Measurements from ENCODE around the gene ZMYM3. TPM values are rescaled to one million over a fixed set of nuclear protein-coding genes. Genes with fewer than 3 reads are reported as not detected.

Gene ZMYM3
- total RNA-seq, 1 donor from 2014 or later, result 1.6 TPM

GRCh38 chrX:71222929-71223328 lies 31.0 kb downstream of the ZMYM3 start, which contains the start of gene GJB1:
GJB1 (plus strand) TSS chrX:71223224; CDS start chrX:71223708, 484 bp downstream.
- Histone ChIP-seq H3K36me3 (ENCODE audit: control insufficient read depth, insufficient read depth, low read length) (no peaks in the 10 kb centered on the region), H3K4me3 (ENCODE audit: low read depth, low read length) (no peak within 1 kb of the TSS), H3K27me3 (ENCODE audit: control insufficient read depth, insufficient read depth, low read length) (no peaks in the 10 kb centered on the region)
- DNase-seq (ENCODE audit: low read depth) (no peak), FAIRE-seq (no peak)
- TF ChIP-seq CTCF (IDR thresholded peaks at IDR 0.05; ENCODE audit: insufficient read depth, low read length, severe bottlenecking), result no peak

GRCh38 chrX:71221145-71221544 lies 32.8 kb downstream of the ZMYM3 start:
- DNase-seq (ENCODE audit: low read depth), result no peak
- H3K27me3 ChIP-seq (ENCODE audit: control insufficient read depth, insufficient read depth, low read length), result no peaks in the 10 kb centered on the region
- no peak overlapping the region for H3K4me3 ChIP-seq (ENCODE audit: low read depth, low read length)
- no peaks in the 10 kb centered on the region for H3K36me3 ChIP-seq (ENCODE audit: control insufficient read depth, insufficient read depth, low read length)
- TF ChIP-seq CTCF (IDR thresholded peaks at IDR 0.05; ENCODE audit: insufficient read depth, low read length, severe bottlenecking), result no peak
- no peak for FAIRE-seq

- no peaks in the 10 kb centered on the region for H3K36me3 ChIP-seq (ENCODE audit: control insufficient read depth, insufficient read depth, low read length)
- no peak overlapping the region for H3K4me3 ChIP-seq (ENCODE audit: low read depth, low read length)
- no peak for TF ChIP-seq CTCF (IDR thresholded peaks at IDR 0.05; ENCODE audit: insufficient read depth, low read length, severe bottlenecking)
- FAIRE-seq (no peak), DNase-seq (ENCODE audit: low read depth) (no peak)
- no peaks in the 10 kb centered on the region for H3K27me3 ChIP-seq (ENCODE audit: control insufficient read depth, insufficient read depth, low read length)
Observed at GRCh38 chrX:71217298-71217697, 36.6 kb downstream of the ZMYM3 start.

GRCh38 chrX:71216485-71216884 lies 37.5 kb downstream of the ZMYM3 start:
- TF ChIP-seq CTCF (IDR thresholded peaks at IDR 0.05; ENCODE audit: insufficient read depth, low read length, severe bottlenecking), result no peak
- FAIRE-seq, result no peak
- DNase-seq (ENCODE audit: low read depth), result no peak
- H3K36me3 ChIP-seq (ENCODE audit: control insufficient read depth, insufficient read depth, low read length), result no peaks in the 10 kb centered on the region
- H3K4me3 ChIP-seq (ENCODE audit: low read depth, low read length), result no peak overlapping the region
- no peaks in the 10 kb centered on the region for H3K27me3 ChIP-seq (ENCODE audit: control insufficient read depth, insufficient read depth, low read length)

- FAIRE-seq (no peak), DNase-seq (ENCODE audit: low read depth) (no peak)
- no peaks in the 10 kb centered on the region for H3K27me3 ChIP-seq (ENCODE audit: control insufficient read depth, insufficient read depth, low read length)
- no peaks in the 10 kb centered on the region for H3K36me3 ChIP-seq (ENCODE audit: control insufficient read depth, insufficient read depth, low read length)
- TF ChIP-seq CTCF (IDR thresholded peaks at IDR 0.05; ENCODE audit: insufficient read depth, low read length, severe bottlenecking), result no peak
- H3K4me3 ChIP-seq (ENCODE audit: low read depth, low read length), result no peak overlapping the region
Observed at GRCh38 chrX:71215338-71215912, 38.5 kb downstream of the ZMYM3 start.
